Measurements from ENCODE around the gene FLRT2.

The FLRT2 gene

DNA sequence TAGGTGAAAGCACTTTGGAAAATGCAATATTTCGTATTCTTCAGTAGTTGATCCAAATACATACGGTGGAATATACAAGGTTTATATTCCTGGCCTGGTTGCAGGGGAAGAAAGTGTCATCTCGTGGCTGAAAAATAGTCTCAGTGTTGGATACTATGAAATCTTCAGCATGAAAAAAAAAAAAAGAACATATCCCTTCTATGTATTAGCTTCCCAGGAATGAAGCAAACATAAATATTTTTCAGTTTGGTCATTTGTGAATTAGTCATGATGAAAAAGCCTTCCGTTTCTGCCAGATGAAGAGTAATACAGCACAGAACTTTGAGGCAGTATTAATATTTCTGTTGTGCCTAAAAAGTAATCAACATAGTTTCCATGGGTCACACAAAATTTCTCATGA, 36.7 kb downstream of the FLRT2 start:
- no peak for TF ChIP-seq TAF1 (IDR thresholded peaks at IDR 0.05; ENCODE audit: borderline replicate concordance, low read depth, low read length)
- no peak for TF ChIP-seq POLR2AphosphoS5 (IDR thresholded peaks at IDR 0.05; ENCODE audit: low read depth, low read length)
- no peak for TF ChIP-seq POLR2A (IDR thresholded peaks at IDR 0.05; ENCODE audit: low read depth, low read length)
- no peak for DNase-seq (ENCODE audit: insufficient read length)
- no peak for FAIRE-seq

DNA sequence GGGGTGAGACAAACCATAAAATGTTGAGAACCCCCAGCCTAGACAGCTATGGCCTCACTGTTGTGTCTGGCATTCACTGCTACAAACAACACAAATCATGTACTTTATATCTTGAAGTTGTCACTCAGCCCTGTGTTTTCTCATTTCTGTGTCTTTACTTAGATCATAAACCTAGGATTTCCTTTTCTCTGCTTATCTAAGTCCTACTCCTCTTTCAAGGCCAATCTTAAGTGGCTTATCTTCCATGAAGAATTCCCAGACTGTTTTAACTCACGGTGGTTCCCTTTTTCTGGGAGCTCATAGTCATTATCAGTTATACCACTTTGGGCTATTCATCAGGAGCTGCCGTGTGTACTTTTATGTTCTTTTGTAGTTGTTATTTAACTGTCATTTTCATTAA, 42.1 kb downstream of the FLRT2 start:
- DNase-seq (ENCODE audit: insufficient read length), result no peak
- FAIRE-seq, result no peak

DNA sequence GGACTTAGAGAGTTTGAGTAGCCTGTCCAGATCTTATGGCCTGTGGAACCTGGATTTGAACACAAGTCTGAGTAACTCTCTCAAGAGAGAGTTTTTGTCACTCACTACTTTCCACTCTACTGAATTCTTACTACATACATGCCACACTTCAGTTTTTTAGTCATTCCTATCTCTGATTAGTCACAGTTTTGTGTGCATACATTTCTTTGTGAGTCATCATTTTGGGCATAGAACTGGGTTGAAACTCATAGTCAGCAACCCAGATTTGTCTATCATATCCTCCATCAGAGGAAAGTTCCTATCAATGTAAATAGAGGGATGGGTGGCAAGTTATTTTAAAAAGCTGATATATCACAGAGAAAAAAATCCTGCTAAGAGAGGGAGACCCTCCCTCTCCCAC, 42.9 kb downstream of the FLRT2 start:
- DNase-seq (ENCODE audit: insufficient read length), result no peak
- no peak for TF ChIP-seq TAF1 (IDR thresholded peaks at IDR 0.05; ENCODE audit: borderline replicate concordance, low read depth, low read length)
- TF ChIP-seq POLR2A (IDR thresholded peaks at IDR 0.05; ENCODE audit: low read depth, low read length), result no peak
- no peak for TF ChIP-seq POLR2AphosphoS5 (IDR thresholded peaks at IDR 0.05; ENCODE audit: low read depth, low read length)

More for the DNA sequence above, 42.1 kb downstream of the FLRT2 start:
- TF ChIP-seq POLR2A (IDR thresholded peaks at IDR 0.05; ENCODE audit: low read depth, low read length) (no peak), POLR2AphosphoS5 (IDR thresholded peaks at IDR 0.05; ENCODE audit: low read depth, low read length) (no peak), TAF1 (IDR thresholded peaks at IDR 0.05; ENCODE audit: borderline replicate concordance, low read depth, low read length) (no peak)

DNA sequence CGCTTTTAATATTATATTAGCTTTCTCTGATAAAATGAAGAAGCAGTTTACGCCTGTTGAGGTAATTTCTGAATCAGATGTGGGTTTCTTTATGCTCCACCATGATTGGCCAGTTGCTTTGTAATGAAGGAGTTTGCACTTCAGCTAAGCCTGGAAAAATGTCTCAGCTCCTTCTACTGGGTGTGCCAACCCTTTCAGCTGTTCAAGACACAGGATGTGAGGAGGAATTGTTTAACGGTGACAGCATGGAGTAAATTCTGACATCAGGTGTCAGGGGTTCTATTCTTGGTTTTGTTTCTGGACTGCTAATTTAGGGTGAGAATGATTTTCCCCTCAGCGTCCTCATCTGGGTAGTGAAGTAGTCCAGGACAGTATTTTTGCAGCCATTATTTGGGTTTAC, 43.5 kb downstream of the FLRT2 start:
- FAIRE-seq, result no peak
- no peak for TF ChIP-seq TAF1 (IDR thresholded peaks at IDR 0.05; ENCODE audit: borderline replicate concordance, low read depth, low read length)
- no peak for TF ChIP-seq POLR2A (IDR thresholded peaks at IDR 0.05; ENCODE audit: low read depth, low read length)
- no peak for TF ChIP-seq POLR2AphosphoS5 (IDR thresholded peaks at IDR 0.05; ENCODE audit: low read depth, low read length)
- no peak for DNase-seq (ENCODE audit: insufficient read length)

More for the DNA sequence above, 42.9 kb downstream of the FLRT2 start:
- FAIRE-seq, result no peak

DNA sequence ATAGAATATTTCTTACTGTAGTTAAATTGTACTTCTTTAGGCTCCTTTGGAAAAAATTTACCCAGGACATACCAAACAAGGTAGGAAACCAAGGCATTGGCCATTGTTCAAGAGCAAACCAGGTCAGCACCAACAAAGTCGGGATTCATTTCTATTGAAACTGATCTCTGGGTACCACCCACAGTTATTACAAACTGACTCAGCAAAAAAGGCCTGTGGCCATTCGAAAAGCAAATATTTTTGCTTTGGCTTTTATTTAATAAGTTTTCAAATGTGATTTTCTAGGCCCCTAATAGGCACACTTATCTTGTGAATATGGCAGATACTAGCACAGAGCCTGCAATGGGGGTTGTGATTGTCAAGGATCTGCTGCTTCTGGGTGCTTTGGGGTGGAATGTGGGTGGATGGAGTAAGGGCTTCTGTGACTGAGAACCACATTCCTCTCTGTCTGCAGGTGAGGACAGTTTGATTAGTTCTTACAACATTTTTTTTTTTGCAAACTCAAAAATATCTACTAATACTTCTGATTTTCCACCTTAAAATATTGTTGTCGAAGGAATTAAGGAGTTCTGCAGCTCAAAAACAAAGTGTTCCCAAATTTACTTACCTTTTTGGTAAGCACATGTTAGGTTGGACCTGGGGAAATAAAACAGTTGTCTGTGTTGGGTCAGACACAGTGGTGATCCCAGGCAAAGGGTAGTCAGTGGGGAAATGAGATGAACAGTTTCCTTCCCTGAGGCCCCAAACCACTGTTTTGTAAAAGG, 45.1 kb downstream of the FLRT2 start:
- TF ChIP-seq POLR2A (IDR thresholded peaks at IDR 0.05; ENCODE audit: low read depth, low read length), result no peak
- TF ChIP-seq POLR2AphosphoS5 (IDR thresholded peaks at IDR 0.05; ENCODE audit: low read depth, low read length), result no peak
- no peak for TF ChIP-seq TAF1 (IDR thresholded peaks at IDR 0.05; ENCODE audit: borderline replicate concordance, low read depth, low read length)
- DNase-seq (ENCODE audit: insufficient read length) (no peak), FAIRE-seq (no peak)

DNA sequence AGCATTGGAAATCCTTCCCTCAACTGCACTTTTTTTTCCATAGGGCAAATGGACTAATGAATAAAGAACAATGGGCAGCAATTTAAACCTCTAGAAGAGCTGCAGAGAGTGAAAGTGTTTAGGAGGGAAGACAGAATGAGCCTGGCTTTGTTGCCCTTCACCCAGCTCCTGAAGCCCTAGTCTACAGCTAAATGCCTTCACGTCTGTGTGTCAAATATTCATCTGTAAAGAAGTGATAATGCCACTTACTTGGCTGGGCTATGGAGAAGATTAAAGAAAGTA, 45.6 kb downstream of the FLRT2 start:
- FAIRE-seq (no peak), DNase-seq (ENCODE audit: insufficient read length) (no peak)
- TF ChIP-seq TAF1 (IDR thresholded peaks at IDR 0.05; ENCODE audit: borderline replicate concordance, low read depth, low read length) (no peak), POLR2A (IDR thresholded peaks at IDR 0.05; ENCODE audit: low read depth, low read length) (no peak), POLR2AphosphoS5 (IDR thresholded peaks at IDR 0.05; ENCODE audit: low read depth, low read length) (no peak)

DNA sequence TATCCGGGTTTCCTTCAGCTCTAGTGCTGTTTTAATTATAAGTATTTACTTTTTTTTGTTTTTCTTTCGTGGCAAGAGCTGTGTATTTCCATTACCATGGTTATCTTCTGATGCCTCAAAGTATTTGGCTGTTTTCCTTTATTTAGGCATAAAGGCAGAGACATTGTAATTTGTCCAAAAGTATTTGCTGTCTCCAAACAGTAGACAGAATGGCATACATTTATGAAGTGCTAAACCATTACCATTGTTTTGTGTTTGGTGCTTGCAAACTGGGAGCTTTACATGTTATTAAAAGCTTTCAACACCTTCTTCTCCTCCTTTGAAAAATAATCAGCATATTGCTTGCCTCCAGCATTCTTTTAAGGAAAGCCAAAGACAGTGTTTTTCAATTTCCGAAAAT, 46.3 kb downstream of the FLRT2 start:
- TF ChIP-seq TAF1 (IDR thresholded peaks at IDR 0.05; ENCODE audit: borderline replicate concordance, low read depth, low read length), result no peak
- no peak for TF ChIP-seq POLR2A (IDR thresholded peaks at IDR 0.05; ENCODE audit: low read depth, low read length)
- no peak for TF ChIP-seq POLR2AphosphoS5 (IDR thresholded peaks at IDR 0.05; ENCODE audit: low read depth, low read length)
- DNase-seq (ENCODE audit: insufficient read length) (no peak), FAIRE-seq (no peak)

DNA sequence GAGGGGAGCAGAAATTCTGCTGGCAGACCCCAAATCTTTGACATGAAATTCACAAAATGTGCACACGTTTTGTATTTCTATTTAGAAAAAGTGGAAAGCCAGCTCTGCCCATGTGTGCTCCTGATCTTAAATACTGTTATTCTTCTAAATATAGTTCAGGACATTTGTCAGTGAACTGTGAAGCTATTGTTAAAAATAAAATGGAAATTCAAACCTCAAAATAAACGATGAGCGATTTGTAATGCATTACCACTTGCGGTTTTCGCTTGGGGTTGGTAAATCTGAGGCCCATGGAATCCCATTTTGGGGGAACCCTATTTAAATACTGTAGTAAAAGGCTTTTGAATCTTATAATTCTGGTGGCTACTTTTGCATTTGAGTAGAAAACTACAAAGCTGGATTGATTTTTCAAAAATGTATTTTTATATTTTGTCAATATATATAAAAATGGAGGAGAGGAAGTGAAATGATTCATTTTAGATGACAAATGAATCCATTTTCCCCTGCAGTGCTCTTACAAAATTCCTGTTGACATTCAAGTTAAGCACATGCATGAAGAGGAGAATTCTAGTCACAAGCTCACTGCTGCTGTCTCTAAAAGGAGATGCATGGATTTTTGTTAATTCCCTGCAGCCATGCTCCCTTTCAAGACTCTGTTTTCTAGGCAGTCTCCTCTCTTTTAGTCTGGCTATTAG, 47.1 kb downstream of the FLRT2 start:
- FAIRE-seq (no peak), DNase-seq (ENCODE audit: insufficient read length) (no peak)
- TF ChIP-seq POLR2AphosphoS5 (IDR thresholded peaks at IDR 0.05; ENCODE audit: low read depth, low read length) (no peak), POLR2A (IDR thresholded peaks at IDR 0.05; ENCODE audit: low read depth, low read length) (no peak), TAF1 (IDR thresholded peaks at IDR 0.05; ENCODE audit: borderline replicate concordance, low read depth, low read length) (no peak)

DNA sequence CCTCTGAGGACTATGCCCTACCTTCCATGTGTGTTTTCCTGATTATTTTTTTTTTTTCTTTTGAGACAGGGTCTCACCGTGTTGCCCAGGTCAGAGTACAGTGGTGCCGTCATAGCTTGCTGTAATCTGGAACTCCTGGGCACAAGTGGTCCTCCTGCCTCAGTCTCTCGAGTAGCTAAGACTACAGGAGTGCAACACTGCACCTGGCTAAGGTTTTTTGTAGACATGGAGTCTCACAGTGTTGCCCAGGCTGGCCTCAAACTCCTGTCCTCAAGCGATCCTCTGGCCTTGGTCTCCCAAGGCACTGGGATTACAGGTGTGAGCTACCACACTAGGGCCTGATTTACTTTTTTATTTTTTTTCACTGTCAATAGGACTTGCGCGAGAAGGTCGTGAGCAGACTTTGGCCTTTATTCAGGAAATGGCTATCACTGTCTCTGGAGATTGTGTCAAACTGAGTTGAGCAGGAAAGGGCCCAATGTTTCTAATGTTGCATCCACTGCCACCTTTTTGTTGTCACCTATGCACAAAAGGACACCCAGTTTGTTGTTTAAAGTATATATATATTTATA, 47.7 kb downstream of the FLRT2 start:
- DNase-seq (ENCODE audit: insufficient read length) (no peak), FAIRE-seq (no peak)
- TF ChIP-seq POLR2A (IDR thresholded peaks at IDR 0.05; ENCODE audit: low read depth, low read length), result no peak
- TF ChIP-seq TAF1 (IDR thresholded peaks at IDR 0.05; ENCODE audit: borderline replicate concordance, low read depth, low read length), result no peak
- TF ChIP-seq POLR2AphosphoS5 (IDR thresholded peaks at IDR 0.05; ENCODE audit: low read depth, low read length), result no peak

DNA sequence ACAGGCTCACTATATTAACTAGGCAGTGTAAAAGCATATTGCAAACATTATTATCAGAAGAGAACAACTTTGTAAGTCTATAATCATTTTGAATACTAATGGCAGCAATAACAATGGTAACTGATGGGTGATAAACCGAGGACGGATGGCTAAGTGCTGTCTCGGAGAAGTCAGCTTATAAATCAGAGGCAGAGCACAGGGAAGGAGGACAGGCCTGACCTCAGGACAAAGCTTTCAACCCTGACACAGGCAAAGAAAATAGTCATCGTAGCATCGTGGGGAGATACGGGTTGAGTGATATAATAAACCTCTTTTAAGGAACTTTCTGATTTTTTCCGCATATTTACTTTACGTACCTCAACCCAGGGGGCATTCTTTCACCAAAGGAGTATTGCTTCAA, 48.4 kb downstream of the FLRT2 start:
- FAIRE-seq (no peak), DNase-seq (ENCODE audit: insufficient read length) (no peak)
- no peak for TF ChIP-seq POLR2A (IDR thresholded peaks at IDR 0.05; ENCODE audit: low read depth, low read length)
- no peak for TF ChIP-seq TAF1 (IDR thresholded peaks at IDR 0.05; ENCODE audit: borderline replicate concordance, low read depth, low read length)
- TF ChIP-seq POLR2AphosphoS5 (IDR thresholded peaks at IDR 0.05; ENCODE audit: low read depth, low read length), result no peak

DNA sequence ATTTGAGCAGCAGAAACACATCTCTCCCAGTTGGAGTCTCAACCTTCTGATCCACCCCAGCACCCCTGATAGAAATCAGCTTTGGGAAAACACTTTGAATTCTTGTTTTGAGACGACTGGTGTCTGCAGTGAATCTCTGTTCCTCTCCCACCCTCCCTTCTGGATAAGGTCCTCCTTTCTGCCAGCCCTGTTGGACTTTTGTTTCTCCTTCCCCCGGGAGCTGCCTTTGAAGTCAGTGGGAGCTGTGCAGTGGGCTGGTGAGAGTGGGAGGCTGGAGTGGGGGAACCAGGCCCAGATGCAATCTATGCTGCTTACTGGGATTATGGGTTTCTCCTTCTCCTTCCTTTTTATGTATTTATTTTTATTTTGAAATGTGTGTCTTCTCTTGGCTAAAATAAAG, 49.0 kb downstream of the FLRT2 start:
- DNase-seq (ENCODE audit: insufficient read length) (no peak), FAIRE-seq (no peak)
- TF ChIP-seq POLR2AphosphoS5 (IDR thresholded peaks at IDR 0.05; ENCODE audit: low read depth, low read length) (no peak), TAF1 (IDR thresholded peaks at IDR 0.05; ENCODE audit: borderline replicate concordance, low read depth, low read length) (no peak), POLR2A (IDR thresholded peaks at IDR 0.05; ENCODE audit: low read depth, low read length) (no peak)

DNA sequence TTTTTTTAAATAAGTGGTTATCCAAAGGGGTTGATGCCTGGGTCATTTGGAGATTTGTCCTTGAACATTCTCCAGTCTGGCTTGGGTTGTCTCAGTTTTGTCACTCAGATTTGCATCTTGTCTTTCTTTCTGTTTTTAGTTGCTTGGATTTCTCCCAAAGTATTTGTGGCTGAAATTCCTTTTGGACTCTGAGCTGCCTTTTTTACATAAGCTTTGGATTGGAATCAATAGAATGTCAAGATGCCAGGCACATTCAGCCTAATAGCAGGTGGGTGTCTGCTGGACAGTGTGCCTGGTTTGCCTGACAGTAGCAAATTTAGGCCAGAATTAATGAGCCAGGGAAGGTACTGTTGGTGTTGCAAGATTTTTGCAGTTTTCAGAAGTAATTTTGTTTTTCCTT, 50.0 kb downstream of the FLRT2 start:
- FAIRE-seq, result no peak
- DNase-seq (ENCODE audit: insufficient read length), result no peak
- TF ChIP-seq POLR2A (IDR thresholded peaks at IDR 0.05; ENCODE audit: low read depth, low read length) (no peak), POLR2AphosphoS5 (IDR thresholded peaks at IDR 0.05; ENCODE audit: low read depth, low read length) (no peak), TAF1 (IDR thresholded peaks at IDR 0.05; ENCODE audit: borderline replicate concordance, low read depth, low read length) (no peak)
